Stimulated activated naive CD8-positive, alpha-beta T cell treated with anti-CD3 and anti-CD28 coated beads, Interleukin-15, amount 100 ng/mL, for 72 hours (primary cell): ENCODE measurements around the gene S100B.
A peak's percentile ranks its signal among the peaks of the same experiment; 100 is the strongest.
"Not testable (repeated sequence)": the region's sequence is repeated elsewhere in the genome, so short reads cannot be mapped to it uniquely, and the experiment has no call there.

Source experiments
- ATAC-seq: fragments of 150-1000 bp; cut with Tn5 transposase; 2 replicates; pipeline ENCODE4 v1.10.0; 2021; ENCODE audit warnings: mild to moderate bottlenecking, moderate library complexity
- DNase-seq, 2 donors: peaks; one replicate each; pipeline ENCODE4 v3.0.0; 2021 to 2022
- H3K27ac Mint-ChIP-seq, 2 donors: one replicate each; pipeline ENCODE4 v1.8.0; 2022; ENCODE audit warnings: mild to moderate bottlenecking in 2 of 2, mixed read lengths in 2 of 2, moderate library complexity in 2 of 2
- H3K27me3 Mint-ChIP-seq: one replicate; pipeline ENCODE4 v1.8.0; 2022; ENCODE audit warnings: mixed read lengths
- H3K4me1 Mint-ChIP-seq: one replicate; pipeline ENCODE4 v1.8.0; 2022; ENCODE audit warnings: mild to moderate bottlenecking, mixed read lengths
- H3K4me3 Mint-ChIP-seq, 2 donors: one replicate each; pipeline ENCODE4 v1.8.0; 2022; ENCODE audit warnings: mild to moderate bottlenecking in 2 of 2, mixed read lengths in 2 of 2, moderate library complexity in 1 of 2
- H3K9me3 Mint-ChIP-seq, 2 donors: one replicate each; pipeline ENCODE4 v1.8.0; 2022; ENCODE audit warnings: mixed read lengths in 2 of 2

S100B gene

GRCh38 chr21:46598581-46599572 is 6.0 kb downstream of the S100B start:
- no peaks in the 10 kb centered on the region for H3K27me3 Mint-ChIP-seq
- H3K4me3 Mint-ChIP-seq: no peak overlapping the region
- DNase-seq (no peak), ATAC-seq (no peak)
- H3K4me1 Mint-ChIP-seq: peaks cover 39% of the 10 kb centered on the region
- peaks cover 0 to 6% of the 10 kb centered on the region in 2 donors for H3K9me3 Mint-ChIP-seq
- H3K27ac Mint-ChIP-seq: peak overlapping the region in 1 of 2 donors; percentile 15

GRCh38 chr21:46597896-46598343 is 7.0 kb downstream of the S100B start:
- H3K4me3 Mint-ChIP-seq: no peak overlapping the region
- no peak overlapping the region for H3K27ac Mint-ChIP-seq
- H3K4me1 Mint-ChIP-seq: peaks cover 39% of the 10 kb centered on the region
- H3K9me3 Mint-ChIP-seq: peaks cover 3 to 16% of the 10 kb centered on the region in 2 donors
- H3K27me3 Mint-ChIP-seq: no peaks in the 10 kb centered on the region
- ATAC-seq (no peak), DNase-seq (no peak)

GRCh38 chr21:46597031-46597430 is 7.9 kb downstream of the S100B start:
- DNase-seq: no peak
- Mint-ChIP-seq H3K9me3 (peaks cover 3 to 25% of the 10 kb centered on the region in 2 donors), H3K4me3 (no peak overlapping the region), H3K27ac (no peak overlapping the region), H3K27me3 (no peaks in the 10 kb centered on the region), H3K4me1 (peaks cover 34% of the 10 kb centered on the region)
- ATAC-seq: no peak

- peak overlapping the region in 1 of 2 donors; percentile 40 for H3K27ac Mint-ChIP-seq
- no peak overlapping the region for H3K4me3 Mint-ChIP-seq
- ATAC-seq (no peak), DNase-seq (no peak)
- H3K9me3 Mint-ChIP-seq: peaks cover 10 to 33% of the 10 kb centered on the region in 2 donors
- H3K4me1 Mint-ChIP-seq: peaks cover 26% of the 10 kb centered on the region
- no peaks in the 10 kb centered on the region for H3K27me3 Mint-ChIP-seq
Observed at GRCh38 chr21:46596201-46596600, 8.7 kb downstream of the S100B start.

- DNase-seq (no peak), ATAC-seq (no peak)
- Mint-ChIP-seq H3K27me3 (no peaks in the 10 kb centered on the region), H3K9me3 (peaks cover 30 to 52% of the 10 kb centered on the region in 2 donors), H3K4me3 (no peak overlapping the region), H3K27ac (no peak overlapping the region), H3K4me1 (peaks cover 15% of the 10 kb centered on the region)
Observed at GRCh38 chr21:46594276-46594675, 10.6 kb downstream of the S100B start.

GRCh38 chr21:46585191-46585953 is 19.5 kb downstream of the S100B start:
- DNase-seq: no peak
- ATAC-seq: no peak
- Mint-ChIP-seq H3K4me3 (no peak overlapping the region), H3K9me3 (peaks cover 57 to 83% of the 10 kb centered on the region in 2 donors), H3K27ac (no peak overlapping the region), H3K4me1 (peaks cover 19% of the 10 kb centered on the region), H3K27me3 (no peaks in the 10 kb centered on the region)

GRCh38 chr21:46581780-46582307 is 23.0 kb downstream of the S100B start:
- ATAC-seq (no peak), DNase-seq (no peak)
- Mint-ChIP-seq H3K27me3 (no peaks in the 10 kb centered on the region), H3K4me3 (no peak overlapping the region), H3K9me3 (peaks cover 52 to 83% of the 10 kb centered on the region in 2 donors), H3K27ac (no peak overlapping the region), H3K4me1 (peaks cover 7% of the 10 kb centered on the region)

GRCh38 chr21:46579394-46579793 is 25.5 kb downstream of the S100B start:
- H3K27me3 Mint-ChIP-seq, H3K27ac Mint-ChIP-seq, H3K4me1 Mint-ChIP-seq, H3K4me3 Mint-ChIP-seq, ATAC-seq, DNase-seq: not testable (repeated sequence)
- peaks cover 38 to 66% of the 10 kb centered on the region in 2 donors for H3K9me3 Mint-ChIP-seq

GRCh38 chr21:46577786-46578185 is 27.1 kb downstream of the S100B start:
- H3K4me1 Mint-ChIP-seq, ATAC-seq, DNase-seq, H3K4me3 Mint-ChIP-seq, H3K27me3 Mint-ChIP-seq, H3K27ac Mint-ChIP-seq: not testable (repeated sequence)
- H3K9me3 Mint-ChIP-seq: peaks cover 29 to 56% of the 10 kb centered on the region in 2 donors

GRCh38 chr21:46572850-46573249 is 32.0 kb downstream of the S100B start:
- H3K9me3 Mint-ChIP-seq: peaks cover 5 to 15% of the 10 kb centered on the region in 2 donors
- ATAC-seq: no peak
- H3K27me3 Mint-ChIP-seq: no peaks in the 10 kb centered on the region
- H3K4me1 Mint-ChIP-seq: peaks cover 6% of the 10 kb centered on the region
- no peak for DNase-seq
- no peak overlapping the region for H3K27ac Mint-ChIP-seq
- no peak overlapping the region for H3K4me3 Mint-ChIP-seq

GRCh38 chr21:46570631-46571030 is 34.3 kb downstream of the S100B start:
- Mint-ChIP-seq H3K9me3 (peaks cover 5 to 7% of the 10 kb centered on the region in 2 donors), H3K4me1 (peaks cover 21% of the 10 kb centered on the region), H3K4me3 (no peak overlapping the region), H3K27me3 (no peaks in the 10 kb centered on the region), H3K27ac (no peak overlapping the region)
- no peak for ATAC-seq
- no peak for DNase-seq

- Mint-ChIP-seq H3K27me3 (no peaks in the 10 kb centered on the region), H3K4me1 (peaks cover 21% of the 10 kb centered on the region), H3K9me3 (peaks cover 5 to 7% of the 10 kb centered on the region in 2 donors), H3K4me3 (no peak overlapping the region), H3K27ac (no peak overlapping the region)
- ATAC-seq (no peak), DNase-seq (no peak)
Observed at GRCh38 chr21:46570119-46570518, 34.8 kb downstream of the S100B start.

- DNase-seq (no peak), ATAC-seq (no peak)
- H3K9me3 Mint-ChIP-seq: peaks cover 5 to 7% of the 10 kb centered on the region in 2 donors
- no peaks in the 10 kb centered on the region for H3K27me3 Mint-ChIP-seq
- no peak overlapping the region for H3K4me3 Mint-ChIP-seq
- no peak overlapping the region for H3K27ac Mint-ChIP-seq
- peaks cover 27% of the 10 kb centered on the region for H3K4me1 Mint-ChIP-seq
Observed at GRCh38 chr21:46569081-46569480, 35.8 kb downstream of the S100B start.

- Mint-ChIP-seq H3K9me3 (peaks cover 5 to 7% of the 10 kb centered on the region in 2 donors), H3K27me3 (no peaks in the 10 kb centered on the region), H3K4me1 (peaks cover 32% of the 10 kb centered on the region), H3K27ac (no peak overlapping the region), H3K4me3 (no peak overlapping the region)
- no peak for DNase-seq
- no peak for ATAC-seq
Observed at GRCh38 chr21:46568562-46568961, 36.3 kb downstream of the S100B start.

- ATAC-seq (no peak), DNase-seq (no peak)
- Mint-ChIP-seq H3K27ac (peak overlapping the region in 1 of 2 donors; percentile 54), H3K4me1 (peaks cover 42% of the 10 kb centered on the region), H3K4me3 (no peak overlapping the region), H3K27me3 (no peaks in the 10 kb centered on the region), H3K9me3 (peaks cover 0 to 5% of the 10 kb centered on the region in 2 donors)
Observed at GRCh38 chr21:46567348-46567747, 37.5 kb downstream of the S100B start.
